T1000 (cell line): ENCODE data around the gene SUCLA2.
"Not testable (repeated sequence)": the region's sequence is repeated elsewhere in the genome, so short reads cannot be mapped to it uniquely, and the experiment has no call there.

ENCODE experiments used
- DNase-seq: peaks from one replicate; lab custom pipeline; 2025; ENCODE audit warnings: mixed read lengths; lab: John Stamatoyannopoulos, UW

The SUCLA2 gene

DNA sequence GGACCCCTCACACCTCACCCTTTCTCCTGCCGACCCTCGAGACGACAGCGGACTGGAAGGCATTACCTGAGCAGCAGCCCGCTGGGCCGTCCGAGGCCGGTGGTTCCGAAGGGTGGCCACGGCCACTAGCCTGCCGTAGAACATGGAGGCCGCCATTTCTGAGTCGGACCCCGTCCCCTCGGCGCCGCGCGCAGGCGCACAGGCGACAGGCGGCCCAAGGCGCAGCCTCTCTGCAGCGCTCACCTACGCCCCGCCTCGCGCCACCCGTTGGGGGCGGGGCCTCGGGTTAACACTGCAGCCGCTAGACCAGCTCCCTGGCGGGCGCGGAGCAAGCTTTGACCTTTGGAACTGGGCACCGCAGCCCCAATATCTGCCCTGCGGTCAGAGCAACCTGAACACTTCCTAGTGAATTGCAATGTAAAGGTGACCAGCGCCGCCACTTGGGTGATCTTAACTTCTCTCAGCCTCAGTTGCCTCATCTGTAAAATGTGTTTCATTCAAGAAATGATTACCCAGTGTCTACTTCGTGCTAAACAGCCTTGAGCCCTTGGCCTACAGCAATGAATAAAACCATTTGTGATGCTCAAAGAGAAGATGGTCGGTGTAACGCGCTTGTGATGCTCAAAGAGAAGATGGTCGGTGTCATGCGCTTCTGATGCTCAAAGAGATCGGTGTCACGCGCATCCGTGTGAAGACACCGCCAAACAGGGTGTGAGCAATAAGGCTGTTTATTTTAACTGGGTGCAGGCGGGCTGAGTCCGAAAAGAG, at the start of gene SUCLA2:
Gene SUCLA2 (minus strand): TSS at position 160 of the 768 bp plus-strand sequence. CDS start 4 bp downstream, at position 156.
- peak; percentile 26 for DNase-seq

DNA sequence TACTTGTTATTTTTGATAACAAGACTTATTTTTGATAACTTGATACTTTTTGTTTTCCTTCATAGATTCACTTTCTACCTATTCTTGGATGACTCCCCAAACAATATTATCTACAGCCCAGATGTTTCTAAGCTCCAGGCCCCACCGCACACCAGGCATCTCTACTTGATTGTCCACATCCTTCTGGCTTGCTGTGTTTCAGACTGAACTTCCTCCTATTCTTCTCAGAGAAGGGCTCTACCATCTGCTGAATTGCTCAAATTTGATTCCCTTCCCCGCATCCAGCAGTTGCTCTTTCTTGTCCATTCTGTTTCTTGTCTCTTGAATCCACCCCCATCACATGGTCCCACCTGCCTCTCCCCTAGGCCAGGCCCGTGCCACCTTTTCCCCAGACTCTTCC, 49.5 kb upstream of the SUCLA2 start:
- no peak for DNase-seq

DNA sequence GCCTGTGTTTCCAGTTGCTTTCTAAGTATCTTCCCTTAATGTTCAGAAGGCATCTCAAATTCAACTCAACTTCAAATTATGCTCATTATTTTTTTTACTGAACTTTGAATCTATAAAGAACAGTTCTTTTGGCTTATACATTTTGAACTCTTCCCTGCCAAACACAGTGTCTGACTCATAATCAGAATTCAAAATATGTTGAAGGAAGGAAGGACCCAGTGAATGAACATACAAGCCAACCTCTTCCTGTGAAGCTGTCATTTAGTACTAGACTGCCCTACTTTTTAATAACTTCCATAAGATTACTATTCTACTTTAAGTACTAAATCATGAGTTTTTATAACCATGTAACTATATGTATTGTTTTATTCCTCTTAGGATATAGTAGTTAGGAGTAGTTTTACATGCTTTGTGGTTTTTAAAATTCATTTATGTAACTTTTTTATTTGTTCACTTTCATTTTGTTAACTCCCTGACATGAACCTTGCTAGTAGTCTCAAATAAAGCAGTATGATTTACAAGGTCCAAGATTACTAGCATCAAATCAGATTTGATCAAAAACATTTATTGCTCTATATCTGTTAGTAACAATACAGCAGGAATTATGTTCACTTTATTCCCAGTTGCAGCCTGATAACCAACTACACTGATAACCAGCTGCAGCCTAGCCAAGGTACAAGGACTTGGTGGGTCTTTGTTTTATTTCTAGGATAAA, 42.9 kb upstream of the SUCLA2 start:
- no peak for DNase-seq

GRCh38 chr13:48042894-48043293, 41.8 kb upstream of the SUCLA2 start:
- no peak for DNase-seq

DNA sequence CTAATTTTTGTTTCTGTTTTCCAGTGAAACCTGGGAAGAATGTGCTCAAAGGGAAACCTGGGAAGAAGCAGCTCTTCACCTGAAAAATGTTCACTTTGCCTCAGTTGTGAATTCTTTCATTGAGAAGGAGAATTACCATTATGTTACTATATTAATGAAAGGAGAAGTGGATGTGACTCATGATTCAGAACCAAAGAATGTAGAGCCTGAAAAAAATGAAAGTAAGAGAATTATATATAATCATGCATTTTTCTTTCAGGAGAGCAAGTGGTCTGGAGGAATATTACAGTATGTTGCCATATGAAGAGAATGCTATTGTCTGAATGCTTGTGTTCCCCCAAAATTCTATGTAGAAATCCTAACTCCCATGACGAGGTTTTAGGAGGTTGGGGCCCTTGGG, 39.8 kb upstream of the SUCLA2 start:
- no peak for DNase-seq

DNA sequence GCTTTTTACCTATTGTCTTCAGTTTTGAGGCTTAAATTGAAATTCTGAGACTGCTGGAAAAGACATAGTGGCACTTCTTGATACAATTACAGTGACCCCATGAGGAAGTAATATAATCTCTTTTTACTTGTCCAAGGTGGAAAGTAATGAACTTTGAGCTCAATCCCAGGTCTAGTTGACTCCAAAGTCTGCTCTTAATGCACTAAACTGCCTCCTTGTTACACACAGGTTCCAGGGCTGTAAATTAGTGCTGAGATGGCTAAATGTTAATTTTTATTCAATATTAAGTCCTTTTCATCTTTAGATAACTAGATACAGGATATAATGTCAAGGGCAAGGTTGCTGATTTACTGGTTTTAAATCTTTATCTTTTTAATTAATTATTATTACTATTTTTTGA, 39.0 kb upstream of the SUCLA2 start:
- DNase-seq: no peak

GRCh38 chr13:48038761-48039160, 37.7 kb upstream of the SUCLA2 start:
- DNase-seq: no peak

- peak; percentile 69 for DNase-seq
Observed at GRCh38 chr13:48037346-48038173, 36.5 kb upstream of the SUCLA2 start, which contains the start of gene NUDT15. Gene NUDT15, plus strand, starts transcription at chr13:48037726. Its CDS starts 21 bp downstream, at chr13:48037747.

- DNase-seq: no peak
Observed at GRCh38 chr13:48029859-48030258, 28.8 kb upstream of the SUCLA2 start.

GRCh38 chr13:48028066-48028465, 27.0 kb upstream of the SUCLA2 start:
- no peak for DNase-seq

GRCh38 chr13:48019796-48020195, 18.7 kb upstream of the SUCLA2 start:
- no peak for DNase-seq

GRCh38 chr13:48018637-48019036, 17.6 kb upstream of the SUCLA2 start:
- DNase-seq: no peak

- DNase-seq: no peak
Observed at GRCh38 chr13:48014359-48014758, 13.3 kb upstream of the SUCLA2 start.

GRCh38 chr13:48012668-48013067, 11.6 kb upstream of the SUCLA2 start:
- DNase-seq: no peak

DNA sequence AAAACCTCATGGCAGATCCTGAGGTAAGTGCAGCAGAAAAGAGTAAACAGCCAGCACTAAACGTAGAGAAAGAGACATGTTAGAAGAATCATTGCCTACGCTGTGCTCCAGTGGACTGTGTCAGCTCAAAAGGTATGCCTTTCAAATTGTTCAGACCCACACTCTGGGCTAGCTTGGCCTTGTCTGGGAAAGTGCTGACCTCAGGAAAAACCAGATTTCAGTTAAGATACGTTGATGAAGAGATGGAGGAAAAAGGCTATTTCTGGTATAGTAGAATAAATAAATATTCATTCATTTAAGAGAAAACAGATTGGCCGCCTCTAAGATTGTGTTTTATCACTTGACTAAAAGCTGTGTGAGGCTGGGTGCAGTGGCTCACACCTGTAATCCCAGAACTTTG, 9.6 kb upstream of the SUCLA2 start:
- no peak for DNase-seq

DNA sequence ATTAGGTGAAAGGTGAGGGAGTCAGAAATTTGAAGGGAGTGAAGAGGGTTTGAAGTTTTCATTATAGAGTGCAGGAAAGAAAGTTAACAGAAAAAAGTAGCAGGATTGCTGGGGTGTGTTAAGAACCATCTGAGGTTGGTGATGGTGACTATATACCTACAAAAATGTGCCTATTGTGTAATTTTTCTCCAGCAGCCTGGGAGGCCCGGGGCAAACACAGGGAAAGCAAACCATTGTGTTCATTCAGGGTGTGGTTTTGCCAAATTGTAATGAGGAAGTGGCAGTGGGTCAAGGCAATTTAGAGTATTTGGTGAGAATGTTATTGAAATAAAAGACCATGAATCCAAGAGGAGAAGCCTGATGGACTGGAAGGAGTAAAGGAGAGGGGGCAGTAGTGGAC, 8.2 kb upstream of the SUCLA2 start:
- DNase-seq: no peak

DNA sequence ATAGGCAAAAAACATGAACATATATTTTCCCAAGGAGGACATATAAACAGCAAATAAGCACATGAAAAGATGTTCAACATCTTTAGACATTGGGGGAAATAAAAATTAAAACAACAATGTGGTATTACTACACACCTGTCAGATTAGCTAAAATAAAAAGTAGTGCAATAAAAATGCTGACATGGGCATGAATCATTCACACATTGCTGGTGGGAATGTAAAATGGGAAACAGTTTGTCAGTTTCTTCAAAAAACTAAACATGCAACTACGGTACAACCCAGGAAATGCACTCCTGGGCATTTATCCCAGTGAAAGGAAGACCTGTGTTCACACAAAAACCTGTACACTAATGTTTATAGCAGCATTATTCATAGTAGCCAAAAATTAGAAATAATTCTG, 5.3 kb upstream of the SUCLA2 start:
- no peak for DNase-seq

DNA sequence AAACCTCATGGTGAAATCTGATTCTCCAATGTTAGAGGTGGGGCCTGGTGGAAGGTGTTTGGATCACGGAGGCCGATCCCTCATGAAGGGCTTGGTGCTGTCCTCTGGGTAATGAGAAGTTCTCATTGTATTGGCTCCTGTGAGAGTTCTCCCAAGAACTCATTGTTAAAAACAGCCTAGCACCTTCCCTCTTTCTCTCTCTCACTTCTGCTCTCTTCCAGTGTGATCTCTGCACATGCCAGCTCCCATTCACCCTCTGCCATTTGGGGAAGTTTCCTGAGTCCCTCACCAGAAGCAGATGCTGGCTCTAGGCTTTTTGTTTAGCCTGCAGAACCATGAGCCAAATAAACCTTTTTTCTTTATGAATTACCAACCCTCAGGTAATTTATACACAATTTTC, 3.1 kb upstream of the SUCLA2 start:
- no peak for DNase-seq

DNA sequence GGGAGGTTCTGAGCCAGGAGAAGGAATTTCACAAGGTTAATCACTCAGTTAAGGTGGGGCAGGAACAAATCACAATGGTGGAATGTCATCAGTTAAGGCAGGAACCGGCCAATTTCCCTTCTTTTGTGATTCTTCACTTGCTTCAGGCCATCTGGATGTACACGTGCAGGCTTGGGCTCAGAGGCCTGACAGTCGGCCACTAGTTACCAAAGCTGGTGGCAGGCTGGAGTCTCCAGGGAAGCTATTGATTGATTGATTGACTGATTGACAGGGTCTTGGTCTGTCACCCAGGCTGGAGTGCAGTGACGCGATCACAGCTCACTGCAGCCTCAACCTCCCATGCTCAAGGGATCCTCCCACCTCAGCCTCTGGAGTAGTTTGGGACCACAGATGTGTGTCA, 926 bp upstream of the SUCLA2 start:
- not testable (repeated sequence) for DNase-seq

DNA sequence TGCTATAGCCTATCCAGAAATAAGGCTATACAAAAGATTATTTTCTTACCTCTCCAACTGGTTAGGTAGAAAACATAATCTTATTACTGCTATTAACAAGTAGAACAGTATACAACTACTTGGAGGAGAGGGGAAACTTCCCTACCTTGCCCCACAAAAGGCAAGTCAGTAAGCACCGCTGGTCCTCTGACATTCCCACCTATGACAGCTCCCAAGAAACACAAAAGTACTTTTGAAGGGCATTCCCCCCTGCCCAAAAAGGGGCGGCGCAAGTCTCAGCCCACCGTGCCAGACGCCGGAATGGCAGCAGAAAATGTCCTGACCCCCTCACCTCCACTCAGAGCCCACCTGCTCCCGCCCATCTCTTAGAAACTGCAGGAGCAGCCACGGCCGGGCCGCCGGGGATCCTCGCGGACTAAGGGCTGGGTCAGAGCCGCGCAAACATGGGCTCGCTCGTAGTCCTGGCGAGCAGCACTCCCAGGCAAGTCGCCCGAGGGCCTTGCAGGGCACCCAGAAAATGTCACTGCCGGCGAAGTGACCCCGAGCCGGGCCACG, 437 bp downstream of the SUCLA2 start:
- DNase-seq: no peak

GRCh38 chr13:47999973-48000372, 1.1 kb downstream of the SUCLA2 start:
- no peak for DNase-seq

DNA sequence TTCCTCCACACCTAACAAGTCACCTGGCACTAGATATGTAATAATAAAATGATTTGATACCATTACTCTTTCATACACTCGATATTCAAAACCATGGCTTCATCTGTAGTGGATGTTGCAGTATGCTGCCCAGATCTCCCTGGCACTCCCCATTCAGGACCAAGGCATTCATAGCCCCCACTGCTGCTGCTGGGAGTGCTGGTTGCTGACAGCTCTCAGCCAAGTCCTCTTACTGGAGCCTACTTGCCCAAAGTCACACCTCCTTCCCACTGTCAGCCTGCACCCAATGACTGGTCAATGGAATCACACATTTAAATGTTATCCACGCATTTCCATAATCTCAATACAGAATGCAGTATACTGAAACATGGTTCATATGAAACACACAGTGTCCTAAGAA, 3.7 kb downstream of the SUCLA2 start:
- DNase-seq: no peak
